AML-193 (cell line): ENCODE results near the gene CNTNAP2.
"Not testable (repeated sequence)": the region's sequence is repeated elsewhere in the genome, so short reads cannot be mapped to it uniquely, and the experiment has no call there.

Experiments used
- DNase-seq, 2 experiments: peaks; one replicate each; lab custom pipeline; 2025; lab: John Stamatoyannopoulos, UW

The CNTNAP2 gene

GRCh38 chr7:148395990-148396716 is 2279.6 kb downstream of the CNTNAP2 start:
- DNase-seq, result no peak

GRCh38 chr7:148397056-148397455 is 2280.5 kb downstream of the CNTNAP2 start:
- DNase-seq, result no peak

DNA sequence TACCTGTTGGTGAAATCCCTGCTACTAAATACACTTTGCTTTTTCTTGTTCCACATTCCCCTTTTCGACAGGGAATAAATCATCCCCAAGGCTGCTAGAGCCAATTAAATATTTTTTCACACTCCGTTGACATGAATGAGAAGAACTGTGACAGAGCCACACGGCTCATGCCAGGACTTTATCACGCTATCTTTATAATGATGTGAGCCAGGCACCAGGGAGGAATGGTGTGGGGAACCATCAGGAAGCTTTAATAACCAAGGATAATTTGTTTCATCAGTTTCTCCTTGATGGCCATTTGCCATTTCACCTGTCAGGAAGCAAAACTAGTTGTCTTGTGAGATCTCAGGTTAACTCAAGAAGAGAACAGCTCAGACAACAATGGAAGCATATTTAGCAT is 2280.9 kb downstream of the CNTNAP2 start:
- DNase-seq, result no peak

DNA sequence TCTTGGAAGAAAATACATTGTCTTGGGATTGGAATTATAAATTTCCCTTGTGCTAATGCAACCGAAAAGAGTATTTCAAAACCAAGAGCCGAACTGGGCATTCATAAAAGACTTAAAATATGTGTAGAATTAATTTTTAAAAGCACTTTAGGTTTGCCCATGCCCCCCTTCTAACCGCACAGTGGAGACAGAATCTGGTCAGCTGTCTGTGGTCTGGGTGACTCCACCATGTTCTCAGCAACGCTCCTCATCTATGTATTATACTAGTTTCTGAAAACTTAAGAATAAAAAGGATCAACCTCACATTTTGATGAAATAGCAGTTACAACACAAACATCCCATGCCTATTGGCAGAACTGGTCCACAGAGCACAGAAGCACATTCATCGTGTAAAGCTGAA is 2281.4 kb downstream of the CNTNAP2 start:
- no peak for DNase-seq

DNA sequence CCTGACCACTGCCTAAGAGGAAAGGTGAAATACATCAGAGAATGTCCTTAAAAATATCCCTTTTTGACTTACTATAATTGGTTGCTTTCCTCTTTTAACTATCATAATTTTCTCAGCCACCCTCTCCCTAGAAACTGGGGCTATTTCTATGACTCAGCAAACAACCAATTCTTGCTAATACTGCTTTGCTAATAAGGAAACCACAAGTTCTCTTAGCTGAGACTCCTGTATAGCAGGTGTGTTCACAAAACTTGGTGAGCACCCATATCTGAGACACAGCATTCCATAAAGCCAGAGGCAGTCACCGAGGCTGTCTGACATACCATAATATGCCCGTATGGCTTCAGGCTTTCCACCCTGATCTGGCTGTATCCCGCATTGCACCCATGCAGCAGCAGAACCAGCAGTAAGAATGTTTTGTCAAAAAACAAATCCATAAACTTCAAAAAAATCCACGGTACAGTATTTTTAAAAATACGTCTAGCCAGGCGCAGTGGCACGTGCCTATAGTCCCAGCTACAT is 2282.3 kb downstream of the CNTNAP2 start:
- DNase-seq, result no peak

DNA sequence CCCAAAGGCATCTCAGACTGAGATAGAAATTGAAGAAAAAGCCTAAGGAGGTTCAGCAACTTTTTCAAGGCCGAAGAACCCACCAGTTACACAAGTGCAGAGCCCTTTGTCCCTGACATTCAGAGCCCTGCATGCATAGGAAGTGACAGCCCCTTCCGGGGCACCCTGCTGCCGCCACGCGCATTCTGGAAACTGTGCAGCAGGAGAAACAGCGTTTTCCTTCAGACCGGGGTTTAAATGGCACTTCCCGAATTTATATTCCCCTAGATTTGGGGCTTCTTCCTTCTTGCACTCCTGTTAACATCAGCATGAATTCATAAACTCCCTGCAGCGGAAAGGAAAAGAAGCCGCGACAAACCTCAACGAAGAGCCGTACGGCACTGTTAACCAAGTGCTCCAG is 2283.5 kb downstream of the CNTNAP2 start:
- DNase-seq, result no peak

GRCh38 chr7:148402159-148402558 is 2285.6 kb downstream of the CNTNAP2 start:
- DNase-seq, result no peak

DNA sequence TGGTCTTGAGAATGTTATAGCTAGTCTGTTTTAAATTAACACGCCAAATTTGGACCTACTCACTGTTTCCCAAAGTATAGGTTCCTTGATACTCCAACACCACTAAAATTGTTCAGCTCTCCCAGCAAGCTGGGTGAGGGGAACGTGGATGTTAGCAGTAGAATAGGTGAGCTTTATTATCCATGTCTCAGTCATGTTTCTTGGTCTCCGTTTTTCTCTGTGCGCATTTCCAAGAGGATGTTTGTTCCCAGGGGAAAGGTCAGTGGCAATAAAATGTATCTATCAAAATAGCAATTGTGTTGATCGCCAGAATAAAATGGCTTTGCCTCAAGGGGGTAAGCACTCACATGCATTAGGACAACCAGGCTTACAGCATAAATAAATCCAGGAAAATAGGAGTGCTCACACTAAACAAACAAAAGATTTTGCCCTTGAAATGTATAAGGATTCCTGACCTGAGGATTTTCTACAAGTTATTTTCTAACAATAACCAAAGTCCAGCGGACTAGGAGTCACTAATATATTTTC is 2286.9 kb downstream of the CNTNAP2 start:
- DNase-seq, result no peak

DNA sequence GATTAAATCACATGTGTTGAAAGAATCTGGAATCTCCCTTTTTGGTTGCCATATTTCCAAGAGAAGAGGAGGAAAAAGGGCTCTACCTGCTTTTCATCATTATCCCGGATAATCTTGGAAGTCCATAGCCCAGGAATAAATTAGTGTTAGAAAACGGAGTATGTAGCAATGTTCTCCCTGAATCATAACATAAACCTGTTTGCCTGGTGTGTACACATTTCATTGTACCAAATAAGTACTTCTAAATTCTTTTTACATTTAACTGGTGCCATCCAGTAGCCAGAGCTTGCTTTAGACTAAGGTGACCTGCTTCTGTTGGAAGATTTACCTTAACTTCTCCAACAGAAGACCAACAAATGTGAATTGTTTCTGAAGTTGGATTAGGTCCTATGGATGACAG is 2291.7 kb downstream of the CNTNAP2 start:
- DNase-seq, result no peak

DNA sequence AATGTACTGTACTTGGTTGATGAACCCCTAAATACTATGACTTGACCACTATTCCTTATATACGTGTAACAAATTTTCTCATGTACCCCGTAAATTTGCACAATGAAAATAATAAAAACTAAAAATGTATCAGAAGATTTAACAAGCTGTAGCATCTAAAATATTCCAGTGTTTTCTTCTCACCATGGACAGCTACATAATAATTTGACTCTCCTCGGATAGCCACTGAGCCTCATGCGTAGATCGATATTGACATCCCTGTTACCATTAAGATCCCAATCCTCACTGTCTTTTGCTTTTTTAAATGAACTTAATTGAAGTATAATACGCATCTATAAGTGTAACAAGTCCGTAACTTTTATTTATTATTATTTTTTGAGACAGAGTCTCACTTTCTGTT is 2294.3 kb downstream of the CNTNAP2 start:
- no peak for DNase-seq

DNA sequence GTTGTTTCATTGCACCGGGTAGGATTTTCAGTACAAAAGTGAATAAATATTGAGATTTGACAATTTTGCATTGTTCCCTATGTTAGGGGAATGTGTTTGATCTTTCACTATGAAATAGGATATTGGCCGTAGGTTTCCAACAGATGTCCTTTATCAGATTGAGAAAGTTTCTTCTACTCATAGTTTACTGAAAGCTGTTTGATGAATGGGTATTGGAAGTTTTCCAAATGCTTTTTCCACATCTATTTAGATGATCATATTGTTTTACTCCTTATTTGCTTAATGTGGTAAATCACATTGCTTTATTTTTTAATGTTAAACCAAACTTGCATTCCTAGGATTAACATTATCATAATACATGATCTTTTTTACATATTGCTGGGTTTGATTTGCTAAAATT is 2296.1 kb downstream of the CNTNAP2 start:
- DNase-seq, result no peak

DNA sequence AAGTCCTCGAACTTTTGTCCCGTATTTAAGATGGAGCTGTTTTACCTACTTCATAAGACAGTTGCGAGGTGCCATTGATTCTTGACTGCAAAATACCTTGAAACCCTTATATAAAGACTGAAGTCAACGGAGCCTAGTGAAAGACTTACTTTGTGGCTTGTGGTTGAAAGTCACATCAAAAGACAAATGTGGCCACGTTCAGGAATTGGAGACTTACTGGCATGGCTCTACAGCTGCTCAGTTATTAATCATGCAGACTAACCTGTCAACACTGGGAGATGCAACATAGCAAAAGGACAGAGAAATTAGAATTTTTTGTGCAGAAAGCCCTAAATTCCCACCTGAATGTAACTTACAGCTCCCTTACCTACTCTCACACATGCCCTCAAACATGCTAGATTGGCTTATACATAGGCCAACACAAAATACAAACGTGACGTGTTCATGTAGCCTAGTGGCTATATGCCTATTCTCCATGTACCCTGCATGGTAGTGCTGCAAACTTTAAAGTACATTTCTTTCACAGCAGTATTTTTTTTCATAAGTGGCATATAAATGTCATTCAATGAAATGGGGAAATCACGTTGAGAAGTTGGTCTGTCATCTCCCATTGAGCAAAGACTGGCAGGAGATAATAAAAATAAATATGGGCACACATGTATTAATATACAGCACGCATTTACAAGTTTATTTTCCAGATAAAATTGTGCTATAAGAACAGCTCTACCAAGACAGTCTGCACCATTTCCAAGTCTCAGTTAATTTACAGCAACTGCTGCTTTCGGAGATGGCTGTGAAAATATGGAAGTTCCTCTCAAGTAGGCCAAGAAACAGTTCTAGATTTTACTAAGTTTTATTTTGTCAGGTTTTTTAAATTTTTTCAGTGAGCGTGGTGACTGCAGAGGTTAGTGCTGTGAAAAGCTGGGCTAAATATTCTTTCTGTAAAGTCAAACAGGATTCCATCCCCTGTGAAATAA is 2303.5 kb downstream of the CNTNAP2 start:
- no peak for DNase-seq

GRCh38 chr7:148422030-148422429 is 2305.4 kb downstream of the CNTNAP2 start:
- DNase-seq, result no peak

DNA sequence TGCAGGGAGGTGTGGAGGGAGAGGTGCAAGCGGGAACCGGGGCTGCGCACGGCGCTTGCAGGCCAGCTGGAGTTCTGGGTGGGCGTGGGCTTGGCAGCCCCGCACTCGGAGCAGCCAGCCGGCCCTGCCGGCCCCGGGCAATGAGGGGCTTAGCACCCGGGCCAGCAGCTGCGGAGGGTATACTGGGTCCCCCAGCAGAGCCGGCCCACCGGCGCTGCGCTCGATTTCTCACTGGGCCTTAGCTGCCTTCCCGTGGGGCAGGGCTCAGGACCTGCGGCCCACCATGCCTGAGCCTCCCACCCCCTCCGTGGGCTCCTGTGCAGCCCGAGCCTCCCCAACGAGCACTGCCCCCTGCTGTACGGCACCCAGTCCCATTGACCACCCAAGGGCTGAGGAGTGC is 2309.8 kb downstream of the CNTNAP2 start:
- DNase-seq, result not testable (repeated sequence)

- not testable (repeated sequence) for DNase-seq
Observed at GRCh38 chr7:148430690-148431089, 2314.1 kb downstream of the CNTNAP2 start.

DNA sequence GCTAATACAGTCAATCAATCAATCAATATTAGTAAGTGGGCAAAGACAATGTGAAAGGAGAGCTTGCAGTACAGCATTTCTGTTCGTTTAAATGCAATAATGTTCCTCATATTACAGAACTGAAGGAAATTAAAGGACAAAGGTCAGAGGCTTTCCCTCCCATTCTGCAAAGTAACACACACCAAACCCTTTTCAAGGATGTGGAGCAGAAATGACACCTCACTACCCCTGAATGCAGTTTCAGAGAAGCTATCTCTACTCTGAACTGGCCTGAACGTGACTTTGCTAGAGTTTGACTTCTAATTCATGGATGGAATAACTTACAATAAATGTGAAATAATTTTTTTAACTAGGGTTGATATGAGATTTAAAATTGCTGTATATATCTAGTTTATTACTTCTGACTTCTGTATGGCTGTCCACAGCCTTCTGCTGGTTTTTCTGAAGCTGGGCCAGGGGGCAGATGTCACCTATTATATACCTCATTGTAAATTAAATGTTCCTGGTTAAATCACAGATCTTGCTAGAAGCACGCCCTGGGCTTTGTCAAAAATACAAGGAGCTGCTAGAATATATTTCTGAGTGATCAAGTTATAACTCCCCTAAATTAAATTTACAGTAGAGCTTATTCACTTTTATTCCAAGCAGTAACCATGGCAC is 2317.1 kb downstream of the CNTNAP2 start:
- no peak for DNase-seq

GRCh38 chr7:148434181-148434757 is 2317.7 kb downstream of the CNTNAP2 start:
- DNase-seq, result no peak

DNA sequence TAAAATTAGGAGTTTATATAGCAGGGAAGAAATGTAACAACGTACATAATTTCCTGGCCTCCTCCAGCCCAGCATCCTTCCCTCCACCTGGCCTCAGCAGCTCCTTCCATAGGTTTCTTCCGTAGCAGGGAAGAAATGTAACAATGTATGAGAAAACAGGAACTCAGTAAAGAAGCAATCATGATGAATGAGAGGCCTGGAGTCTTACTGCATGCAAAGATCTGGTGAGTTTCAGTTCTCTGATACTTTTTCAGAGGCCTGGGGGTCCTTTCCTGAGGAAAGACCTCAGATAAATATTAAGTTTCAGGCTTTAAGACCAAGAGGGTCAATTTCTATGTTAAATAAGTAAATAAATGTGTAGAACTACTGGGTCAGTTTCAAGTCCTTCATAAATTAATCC is 2318.3 kb downstream of the CNTNAP2 start:
- no peak for DNase-seq

DNA sequence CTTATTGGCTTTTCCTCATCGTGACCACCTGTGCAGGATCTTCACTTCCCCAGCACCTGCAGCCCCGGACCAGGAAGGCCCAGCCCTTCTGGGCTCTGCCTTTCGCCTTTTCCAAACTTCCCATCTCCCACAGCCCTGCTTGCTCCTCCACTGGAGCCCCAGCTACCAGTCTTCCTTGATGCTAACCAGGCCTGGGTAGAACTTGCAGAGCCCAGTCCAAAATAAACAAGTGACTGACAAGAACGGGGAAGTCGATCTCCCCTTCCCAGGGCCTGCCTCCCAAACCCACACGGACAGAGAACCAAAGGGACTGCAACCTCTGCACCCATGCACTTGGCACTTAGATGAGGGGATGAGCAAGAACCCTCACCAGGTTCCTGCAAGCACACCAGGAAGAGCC is 2319.1 kb downstream of the CNTNAP2 start:
- no peak for DNase-seq

GRCh38 chr7:148436135-148436534 is 2319.5 kb downstream of the CNTNAP2 start:
- DNase-seq, result no peak

GRCh38 chr7:148436571-148436970 is 2320.0 kb downstream of the CNTNAP2 start:
- no peak for DNase-seq

DNA sequence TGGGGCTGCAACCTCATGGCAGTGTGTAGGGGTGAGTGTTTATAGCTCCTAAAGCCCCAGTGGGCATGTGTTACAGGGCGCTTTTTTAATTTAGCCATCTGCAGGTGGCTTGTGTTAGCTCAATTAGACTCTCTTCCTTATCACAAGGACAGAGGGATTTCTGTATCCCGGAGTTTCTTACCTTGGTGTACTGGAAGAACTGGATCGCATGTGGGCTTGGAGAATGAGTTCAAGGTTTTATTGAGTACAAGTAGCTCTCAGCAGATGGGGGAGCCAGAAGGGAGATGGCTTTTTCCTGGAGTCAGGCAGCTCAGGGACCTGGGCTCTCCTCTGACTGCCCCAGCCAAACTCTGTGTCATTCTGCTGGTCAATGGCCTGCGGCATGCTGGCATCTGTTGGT is 2320.4 kb downstream of the CNTNAP2 start:
- DNase-seq, result no peak
